C1 segment of cervical spinal cord (tissue), 14 donors: Measurements from ENCODE around the gene KDM4B.
A peak's percentile ranks its signal among the peaks of the same experiment; 100 is the strongest.

Experiments
- DNase-seq, 14 donors: peaks; one replicate each; lab custom pipeline; 2025; lab: John Stamatoyannopoulos, UW

The KDM4B gene

DNA sequence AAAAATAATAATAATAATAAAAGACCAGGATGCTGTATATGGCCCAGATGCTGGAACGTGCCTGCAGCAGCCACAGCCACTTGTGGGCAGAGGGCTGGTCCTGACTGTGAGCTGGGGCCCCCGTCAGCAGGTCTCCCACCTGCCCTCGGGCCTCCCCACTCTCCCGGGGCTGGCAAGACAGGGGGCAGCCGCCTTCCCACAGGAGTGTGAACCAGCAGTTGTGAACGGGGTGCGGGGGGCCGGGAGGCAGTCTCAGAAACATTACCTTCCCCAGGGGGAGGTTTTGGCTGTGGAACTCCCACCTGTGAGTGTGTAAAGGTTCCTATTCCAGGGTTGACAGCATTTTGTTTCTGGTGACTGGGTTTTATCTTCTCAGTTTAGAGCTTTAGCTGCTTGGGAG is 151.4 kb downstream of the KDM4B start:
- no peak for DNase-seq

DNA sequence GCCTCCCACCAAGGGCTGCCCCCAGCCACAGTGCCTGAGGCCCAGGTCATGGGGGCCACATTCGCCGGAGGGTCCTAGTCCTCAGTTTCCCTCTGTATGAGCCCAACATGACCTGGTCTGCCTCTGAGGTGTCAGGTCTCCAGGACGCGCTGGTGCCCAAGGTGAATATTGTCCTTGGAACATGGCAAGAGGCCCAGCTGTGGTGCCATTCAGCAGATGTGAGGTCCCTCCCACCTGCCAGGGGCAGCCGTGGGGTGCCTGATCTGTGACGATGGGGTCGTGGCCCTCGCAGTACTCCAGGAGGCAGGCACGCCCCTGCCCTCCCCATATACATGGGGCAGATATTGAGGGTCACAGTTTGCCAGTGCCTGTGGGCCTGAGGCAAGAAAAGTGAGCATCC is 151.9 kb downstream of the KDM4B start:
- DNase-seq = no peak

DNA sequence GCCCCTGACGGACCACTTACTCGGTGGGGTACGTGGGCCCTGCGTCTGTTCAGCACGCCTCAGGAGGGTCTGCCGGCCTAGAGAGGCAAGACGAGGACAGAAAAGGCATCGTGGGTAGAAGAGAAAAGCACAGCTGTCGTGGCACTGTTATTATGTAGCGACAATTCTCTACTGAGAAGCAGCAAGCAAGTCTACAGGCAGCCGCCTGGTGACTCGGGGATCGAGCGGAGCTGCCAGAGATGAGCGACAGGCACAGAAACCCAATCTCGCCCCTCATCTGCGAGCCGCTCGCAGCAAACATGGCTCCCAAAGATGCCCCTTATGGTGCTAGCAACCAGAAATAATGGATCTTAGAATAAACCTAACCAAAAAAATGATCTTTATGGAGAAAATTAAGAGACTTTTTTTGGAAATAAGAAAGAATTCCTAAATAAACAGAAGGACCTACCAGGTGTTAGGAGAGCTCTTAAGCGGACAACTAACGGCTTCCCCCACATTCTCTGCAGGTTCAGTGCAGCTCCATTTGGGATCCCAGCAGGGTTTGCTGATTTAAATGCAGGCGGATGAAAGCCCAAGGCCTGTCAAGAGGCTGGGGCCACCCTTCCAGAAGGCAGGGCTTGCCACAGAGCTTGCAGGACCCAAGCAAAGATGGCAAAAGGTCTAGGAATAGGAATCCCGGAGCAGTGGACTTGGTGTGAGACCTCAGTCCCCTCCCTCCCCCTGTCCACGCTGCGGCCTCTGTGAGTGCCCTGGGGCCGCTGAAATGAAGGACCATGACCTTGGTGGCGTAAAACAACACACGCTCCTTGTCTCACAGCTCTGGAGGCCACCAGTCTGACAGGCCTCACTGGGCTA is 152.6 kb downstream of the KDM4B start:
- peak in 1 of 14 donors; percentile 59 for DNase-seq

DNA sequence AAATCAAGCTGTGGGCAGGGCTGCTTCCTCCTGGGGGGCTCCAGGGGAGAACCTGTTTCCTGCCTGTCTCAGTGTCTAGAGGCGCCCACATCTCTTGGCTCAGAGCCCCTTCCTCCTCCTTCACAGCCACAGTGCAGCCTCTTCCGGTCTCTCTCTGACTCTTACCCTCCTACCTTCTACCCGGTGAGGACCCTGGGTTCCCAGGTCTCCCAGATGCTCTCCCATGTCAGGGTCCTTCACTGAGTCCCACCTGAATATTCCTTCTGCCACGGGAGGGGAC is 153.1 kb downstream of the KDM4B start:
- DNase-seq = no peak

DNA sequence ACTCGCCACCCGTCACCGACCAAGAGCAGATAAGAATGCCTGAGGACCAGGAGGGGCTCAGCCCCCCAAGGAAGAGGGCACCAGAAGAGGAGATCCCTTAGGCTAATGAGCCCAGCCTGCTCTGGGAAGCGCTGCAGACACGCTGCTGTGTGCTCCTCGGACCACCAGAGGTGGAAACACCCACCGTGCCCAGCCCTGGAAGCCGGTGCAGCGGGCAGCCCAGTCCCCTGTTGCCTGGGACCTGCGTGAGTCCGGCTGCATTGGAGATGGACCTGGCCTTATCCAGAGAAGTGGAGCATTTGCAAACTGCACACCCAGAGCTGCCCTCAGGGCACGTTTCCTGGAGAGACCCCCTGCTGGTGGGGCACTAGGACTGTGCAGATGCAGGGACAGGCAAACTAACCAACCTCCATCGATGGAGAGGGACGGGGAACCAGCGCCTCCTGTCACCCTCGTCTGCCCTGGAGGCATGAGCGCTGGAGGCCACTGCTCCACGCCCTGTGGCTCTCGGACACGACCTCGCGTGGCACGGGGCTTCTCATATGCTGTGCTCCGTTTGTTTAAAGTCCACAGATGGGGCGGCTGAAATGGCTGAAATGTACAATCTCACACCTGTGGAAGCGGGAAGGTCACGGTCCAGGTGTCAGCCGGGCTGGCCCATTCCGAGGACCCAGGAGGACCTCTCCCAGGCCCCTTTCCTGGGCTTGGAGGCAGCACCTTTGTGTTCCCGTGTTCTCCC is 153.9 kb downstream of the KDM4B start:
- DNase-seq = no peak

DNA sequence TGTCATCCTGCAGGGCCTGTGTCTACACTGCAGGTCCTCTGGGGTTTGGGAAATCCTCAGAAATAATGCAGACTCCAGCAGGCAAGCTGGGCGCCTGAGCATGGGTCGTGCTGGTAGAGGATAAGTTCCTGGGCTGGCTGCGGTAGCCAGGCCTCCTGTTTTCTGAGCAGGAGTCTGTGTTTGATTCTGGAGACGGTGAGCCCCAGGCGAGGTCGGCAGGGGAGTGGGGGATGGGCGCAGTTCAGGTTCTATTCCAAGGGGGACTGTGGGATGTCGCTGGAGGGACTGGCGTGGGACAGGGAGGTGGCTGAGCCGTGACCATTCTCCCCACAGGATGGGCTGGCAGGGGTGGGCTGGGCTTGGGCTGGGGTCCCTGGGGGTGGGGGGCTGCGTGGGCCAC is 154.7 kb downstream of the KDM4B start:
- no peak for DNase-seq

DNA sequence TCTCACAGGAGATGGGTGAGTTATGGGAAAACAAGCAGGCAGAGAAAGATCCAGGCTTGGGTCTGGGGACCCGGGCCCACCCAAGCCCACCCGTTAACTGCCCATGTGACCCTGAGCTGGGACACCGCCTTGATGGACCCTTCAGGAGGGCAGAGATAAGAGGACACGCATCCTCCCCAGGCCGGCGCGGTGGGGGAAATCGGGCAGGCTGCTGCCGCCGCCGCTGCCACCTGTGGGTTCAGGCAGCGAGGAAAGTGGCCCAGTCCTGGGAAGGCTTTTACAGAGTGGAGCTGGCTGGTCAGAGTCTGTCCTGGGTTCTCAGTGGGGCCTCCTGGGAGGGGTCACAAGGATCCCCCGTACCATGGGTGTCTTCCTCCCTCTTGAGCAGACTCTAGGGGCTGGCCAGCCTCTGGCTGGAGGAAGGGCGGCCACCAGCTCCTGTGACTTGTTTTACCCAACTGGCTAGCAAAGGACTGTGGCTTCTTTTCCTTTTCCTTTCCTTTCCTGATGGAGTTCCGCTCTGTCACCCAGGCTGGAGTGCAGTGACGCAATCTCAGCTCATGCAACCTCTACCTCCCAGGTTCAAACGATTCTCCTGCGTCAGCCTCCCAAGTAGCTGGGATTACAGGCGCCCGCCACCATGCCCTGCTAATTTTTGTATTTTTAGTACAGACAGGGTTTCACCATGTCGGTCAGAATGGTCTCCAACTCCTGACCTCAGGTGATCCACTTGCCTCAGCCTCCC is 155.4 kb downstream of the KDM4B start:
- no peak for DNase-seq

DNA sequence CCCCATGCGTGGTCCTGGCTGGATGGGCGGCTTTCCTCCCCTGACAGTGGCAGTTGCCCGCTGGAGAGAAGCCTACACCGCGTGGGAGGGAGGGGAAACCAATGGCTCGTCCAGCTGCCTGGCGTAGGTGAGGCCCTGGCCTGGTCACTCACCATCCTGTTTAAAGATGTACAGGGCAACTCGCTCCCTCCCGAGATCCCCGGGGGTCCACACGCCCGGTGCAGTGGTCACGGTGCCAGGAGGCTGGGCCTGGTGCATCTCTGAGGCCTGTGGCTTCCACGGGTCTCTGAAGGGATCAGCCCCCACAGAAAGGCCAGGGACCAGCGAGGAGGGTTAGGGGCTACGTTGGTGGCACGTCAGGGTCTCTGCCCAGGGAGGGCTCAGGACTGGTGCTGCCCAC is 156.5 kb downstream of the KDM4B start:
- no peak for DNase-seq

DNA sequence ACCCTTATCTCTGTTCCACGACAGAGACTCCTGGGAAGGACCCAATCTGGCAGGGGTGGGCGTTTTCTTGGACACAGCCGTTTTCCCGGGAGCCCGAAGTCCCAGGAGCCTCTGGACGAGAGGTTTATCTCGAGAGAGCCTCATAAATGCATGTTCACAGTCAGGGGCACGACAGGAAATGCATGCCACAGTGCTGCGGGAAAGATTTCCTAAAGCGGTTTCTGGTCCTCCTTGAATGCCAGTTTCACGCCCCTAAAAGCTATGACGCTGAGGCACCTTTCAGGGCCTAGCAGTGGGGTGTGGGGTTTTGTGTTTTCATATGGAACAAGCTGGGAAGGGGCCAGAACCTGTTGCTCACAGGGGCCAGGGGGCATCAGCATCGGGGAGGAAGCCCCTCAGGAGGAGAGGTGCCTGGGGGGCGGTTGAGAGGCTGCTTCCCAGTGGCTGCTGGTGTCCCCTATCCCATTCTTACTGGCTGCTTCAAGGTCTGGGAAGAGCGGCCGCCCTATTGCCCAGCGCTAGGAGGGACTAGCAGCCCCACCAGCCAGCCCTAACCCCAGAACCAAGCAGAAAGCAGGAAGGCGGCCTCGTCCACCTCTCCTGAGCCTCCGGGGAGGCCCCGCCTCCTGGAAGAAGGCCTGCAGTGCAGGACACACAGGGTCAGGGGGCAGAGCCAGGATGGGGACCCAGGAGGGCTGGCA is 157.0 kb downstream of the KDM4B start:
- no peak for DNase-seq

DNA sequence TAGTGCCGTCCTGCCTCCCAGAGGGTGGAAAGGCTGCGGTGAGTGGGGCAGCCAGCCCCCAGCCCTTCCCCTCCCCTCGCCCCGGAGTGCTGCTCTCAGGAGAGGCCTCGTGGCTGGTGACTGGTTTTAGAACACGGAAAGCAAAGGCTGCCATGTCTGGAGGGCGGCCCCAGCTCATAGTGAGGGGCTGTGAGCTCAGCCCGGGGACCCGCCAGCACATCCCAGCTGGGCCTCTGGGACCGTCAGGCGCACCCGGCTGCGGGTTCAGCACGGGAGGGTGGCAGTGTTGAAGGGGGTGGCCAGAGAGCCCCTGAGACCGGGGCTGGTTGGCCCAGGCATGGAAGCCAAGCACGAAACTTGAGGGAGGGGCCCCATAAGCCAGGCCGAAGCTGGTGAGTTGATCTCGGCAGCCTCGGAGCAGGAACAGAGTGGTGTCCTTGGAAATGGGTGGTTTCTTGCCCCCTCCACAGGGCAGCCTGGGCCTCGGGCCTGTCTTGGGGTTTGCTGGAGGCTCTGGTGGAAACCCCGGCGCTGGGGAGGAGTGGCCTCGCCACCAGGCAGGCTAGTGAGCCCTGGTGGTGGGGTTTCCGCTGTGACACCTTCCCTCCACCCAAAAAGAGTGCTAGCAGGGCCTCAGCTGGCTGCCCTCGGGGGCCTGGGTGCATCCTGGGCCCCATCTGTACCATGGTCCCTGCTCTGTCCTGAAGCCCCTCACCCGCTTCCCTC is 157.7 kb downstream of the KDM4B start:
- no peak for DNase-seq

DNA sequence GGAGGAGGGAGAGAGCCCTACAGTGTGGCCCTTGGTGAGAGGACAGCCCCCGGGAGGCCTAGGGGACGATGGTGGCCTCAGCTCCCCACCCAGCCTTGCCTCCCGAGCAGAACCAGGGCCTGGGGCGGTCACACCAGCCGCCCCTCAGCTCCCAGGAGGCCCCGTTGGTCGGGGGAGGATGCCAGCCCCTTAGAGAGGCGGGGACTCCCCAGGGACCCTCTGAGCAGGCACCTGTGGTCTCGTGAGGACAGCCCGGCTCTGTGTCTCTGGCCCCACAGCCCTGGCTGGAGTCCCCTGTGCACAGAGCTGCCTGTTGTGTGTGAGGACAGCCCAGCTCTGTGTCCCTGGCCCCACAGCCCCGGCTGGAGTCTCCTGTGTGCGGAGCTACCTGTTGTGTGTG is 158.8 kb downstream of the KDM4B start:
- no peak for DNase-seq

DNA sequence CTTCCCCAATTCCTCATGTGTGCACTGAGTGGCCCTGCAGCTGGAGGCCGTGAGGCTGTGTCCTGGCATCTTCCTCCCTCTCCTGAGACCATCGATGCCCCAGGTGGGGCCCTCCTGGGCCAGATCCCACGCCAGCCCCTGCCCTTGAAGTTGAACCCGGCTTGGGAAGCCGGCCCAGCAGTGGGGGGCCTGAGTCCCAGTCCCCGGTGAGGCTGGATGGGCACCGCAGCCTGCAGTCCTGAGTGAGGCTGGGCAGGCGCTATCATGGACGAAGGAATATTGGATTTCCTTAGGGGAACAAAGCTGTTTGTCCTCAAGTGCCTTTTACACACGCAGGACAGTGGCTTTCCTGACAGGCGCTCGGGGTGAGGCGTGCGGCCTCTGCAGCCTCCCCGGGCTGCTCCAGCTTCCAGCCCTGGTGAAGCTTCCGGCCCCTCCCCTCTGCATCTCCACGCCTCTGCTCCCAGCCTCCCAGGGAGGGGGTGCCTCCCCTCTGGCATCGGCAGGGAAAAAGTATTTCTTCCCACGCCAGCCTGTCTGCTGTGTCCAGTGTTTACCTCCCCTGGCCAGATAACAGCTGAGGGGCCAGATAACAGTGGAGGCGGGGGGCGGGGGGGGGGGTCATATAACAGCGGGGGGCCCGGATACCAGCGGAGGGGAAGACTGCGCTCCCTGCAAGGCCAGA is 159.5 kb downstream of the KDM4B start:
- DNase-seq = no peak

DNA sequence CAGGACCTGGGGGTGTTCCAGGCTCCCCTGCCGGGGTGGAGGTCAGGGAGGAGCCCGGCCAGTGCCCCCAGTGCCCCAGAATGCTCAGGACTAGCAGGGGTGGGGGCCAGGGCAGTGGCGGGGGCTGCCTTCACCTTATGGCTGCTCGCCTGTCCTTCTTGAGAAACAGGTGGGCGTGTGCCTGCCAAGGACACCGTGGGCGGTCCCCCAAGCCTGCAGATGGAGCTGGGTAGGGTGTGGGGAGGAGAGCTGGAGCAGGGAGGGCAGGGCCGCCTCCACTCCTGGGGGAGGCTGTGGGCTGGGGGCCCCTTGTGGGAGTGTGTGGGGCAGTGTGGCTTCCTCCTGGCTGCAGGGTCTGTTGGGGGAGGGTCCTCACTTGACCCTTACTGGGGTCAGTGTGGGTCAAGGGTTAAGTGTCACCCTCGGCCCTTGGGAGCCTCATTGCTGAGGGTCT is 160.1 kb downstream of the KDM4B start:
- peak in 2 of 14 donors; percentile 5 to 76 for DNase-seq

DNA sequence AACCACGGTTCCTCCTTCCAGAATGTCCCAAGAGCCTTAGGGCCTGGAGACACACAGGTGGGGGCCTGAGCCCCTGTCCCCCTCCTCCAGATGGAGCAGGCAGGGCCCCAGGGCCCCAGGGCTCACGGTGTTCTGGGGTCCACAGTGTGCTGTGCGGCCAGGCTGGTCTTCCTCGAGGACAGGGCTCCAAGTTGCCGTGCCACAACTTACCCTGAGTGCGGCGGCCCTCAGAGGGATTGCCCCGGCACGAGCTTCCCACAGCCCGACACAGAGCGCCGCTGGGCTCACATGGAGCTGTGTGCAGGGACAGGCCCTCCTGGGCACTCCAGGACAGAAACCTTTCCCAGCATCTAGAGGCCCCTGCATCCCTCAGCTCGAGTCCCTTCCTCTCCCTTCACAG is 160.8 kb downstream of the KDM4B start:
- no peak for DNase-seq

DNA sequence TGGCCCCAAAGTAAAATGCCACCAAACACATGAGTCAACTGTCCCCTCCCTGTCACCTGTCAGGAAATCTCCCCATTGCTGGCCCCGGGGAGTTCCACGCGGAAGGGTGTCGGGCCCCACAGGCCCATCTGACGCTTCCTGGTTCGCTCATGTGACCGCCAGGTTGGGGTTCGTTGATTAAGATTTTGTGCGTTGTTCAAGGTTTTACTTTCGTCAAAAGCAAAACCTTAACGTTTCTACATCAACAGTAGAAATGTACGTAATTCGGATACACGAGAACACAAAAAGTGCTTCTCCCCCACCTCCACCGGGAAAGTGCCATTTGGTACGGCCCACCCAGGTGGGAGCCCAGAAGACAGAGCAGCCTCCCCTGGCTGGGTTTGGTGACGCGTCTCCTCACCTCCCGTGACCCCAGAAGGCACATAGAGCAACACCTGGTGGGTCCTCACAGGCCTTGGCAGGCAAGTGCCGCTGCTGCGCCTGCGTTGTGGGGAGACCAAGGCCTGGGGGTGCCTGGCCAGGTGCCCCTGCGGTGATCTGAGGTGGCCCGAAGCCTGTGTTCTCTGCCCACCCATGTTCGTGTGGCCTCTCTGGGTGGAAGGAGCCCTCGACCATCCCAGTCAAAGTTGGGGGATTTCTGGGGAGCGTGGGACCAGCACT is 161.6 kb downstream of the KDM4B start:
- no peak for DNase-seq

DNA sequence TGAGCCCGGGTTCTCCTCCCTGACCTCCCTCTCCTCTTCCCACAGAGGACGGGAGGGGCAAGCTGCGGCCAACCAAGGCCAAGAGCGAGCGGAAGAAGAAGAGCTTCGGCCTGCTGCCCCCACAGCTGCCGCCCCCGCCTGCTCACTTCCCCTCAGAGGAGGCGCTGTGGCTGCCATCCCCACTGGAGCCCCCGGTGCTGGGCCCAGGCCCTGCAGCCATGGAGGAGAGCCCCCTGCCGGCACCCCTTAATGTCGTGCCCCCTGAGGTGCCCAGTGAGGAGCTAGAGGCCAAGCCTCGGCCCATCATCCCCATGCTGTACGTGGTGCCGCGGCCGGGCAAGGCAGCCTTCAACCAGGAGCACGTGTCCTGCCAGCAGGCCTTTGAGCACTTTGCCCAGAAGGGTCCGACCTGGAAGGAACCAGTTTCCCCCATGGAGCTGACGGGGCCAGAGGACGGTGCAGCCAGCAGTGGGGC is 162.2 kb downstream of the KDM4B start:
- DNase-seq = no peak

DNA sequence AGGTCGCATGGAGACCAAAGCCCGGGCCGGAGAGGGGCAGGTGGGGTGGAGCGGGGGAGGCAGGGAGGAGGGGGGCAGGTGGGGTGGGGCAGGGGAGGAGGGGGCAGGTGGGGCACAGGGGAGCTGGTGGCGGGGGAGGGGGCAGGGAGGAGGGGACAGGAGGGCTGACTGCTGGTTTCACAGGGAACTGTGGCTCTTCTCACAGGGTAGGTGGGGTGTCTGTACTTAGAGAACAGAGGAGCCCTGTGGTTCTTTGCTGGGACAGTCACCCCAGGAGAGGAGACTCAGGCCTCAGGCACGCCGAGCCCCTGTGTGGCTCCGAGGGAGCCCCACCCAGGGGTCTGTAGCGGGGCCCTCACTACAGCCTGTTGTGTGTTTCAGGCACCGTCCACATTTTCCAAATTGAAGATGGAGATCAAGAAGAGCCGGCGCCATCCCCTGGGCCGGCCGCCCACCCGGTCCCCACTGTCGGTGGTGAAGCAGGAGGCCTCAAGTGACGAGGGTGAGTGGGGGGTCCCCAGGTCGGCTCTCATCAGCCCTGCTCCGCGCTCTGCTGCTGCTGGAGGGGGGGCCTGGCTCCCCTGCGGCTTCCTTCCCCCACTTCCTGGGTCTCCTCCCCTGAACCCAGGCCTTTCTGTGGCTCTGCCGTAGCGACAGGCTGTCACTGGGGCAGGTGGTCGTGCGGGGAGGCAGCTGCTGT is 162.7 kb downstream of the KDM4B start:
- no peak for DNase-seq

DNA sequence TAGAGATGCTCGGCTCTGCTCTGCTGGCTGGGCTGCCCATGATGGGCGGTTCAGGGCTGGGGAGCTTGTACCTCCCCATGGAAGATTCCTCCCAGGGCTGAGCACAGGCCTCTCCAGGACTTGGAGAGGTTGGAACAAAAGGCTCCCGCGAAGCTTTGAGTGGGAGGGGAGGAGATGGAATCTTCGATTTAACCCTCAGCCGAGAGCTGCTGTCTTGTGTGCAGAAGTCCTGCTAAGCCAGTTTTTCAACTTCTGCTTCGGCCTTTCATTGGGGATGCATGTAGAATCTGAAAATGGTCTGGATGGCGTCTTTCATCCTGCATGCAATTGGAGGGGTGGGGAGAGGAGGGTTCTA is 163.3 kb downstream of the KDM4B start:
- DNase-seq = no peak
